Fibroblast of skin of abdomen (primary cell): ENCODE results near the gene ST6GAL1.
"Not testable (repeated sequence)": the region's sequence is repeated elsewhere in the genome, so short reads cannot be mapped to it uniquely, and the experiment has no call there.

Experiments
- DNase-seq: peaks from one replicate; pipeline ENCODE4 v3.0.0-alpha.2; 2013

The ST6GAL1 gene

DNA sequence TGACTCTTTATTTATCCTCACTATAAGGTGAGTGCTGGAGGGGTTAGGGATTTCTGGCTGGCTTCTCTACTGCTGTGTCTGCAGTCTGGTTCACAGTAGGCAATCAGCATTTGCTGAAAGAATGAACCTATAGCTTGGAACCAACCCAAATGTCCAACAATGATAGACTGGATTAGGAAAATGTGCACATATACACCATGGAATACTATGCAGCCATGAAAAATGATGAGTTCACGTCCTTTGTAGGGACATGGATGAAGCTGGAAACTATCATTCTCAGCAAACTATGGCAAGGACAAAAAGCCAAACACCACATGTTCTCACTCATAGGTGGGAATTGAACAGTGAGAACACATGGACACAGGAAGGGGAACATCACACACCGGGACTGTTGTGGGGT, 93.0 kb downstream of the ST6GAL1 start:
- not testable (repeated sequence) for DNase-seq

DNA sequence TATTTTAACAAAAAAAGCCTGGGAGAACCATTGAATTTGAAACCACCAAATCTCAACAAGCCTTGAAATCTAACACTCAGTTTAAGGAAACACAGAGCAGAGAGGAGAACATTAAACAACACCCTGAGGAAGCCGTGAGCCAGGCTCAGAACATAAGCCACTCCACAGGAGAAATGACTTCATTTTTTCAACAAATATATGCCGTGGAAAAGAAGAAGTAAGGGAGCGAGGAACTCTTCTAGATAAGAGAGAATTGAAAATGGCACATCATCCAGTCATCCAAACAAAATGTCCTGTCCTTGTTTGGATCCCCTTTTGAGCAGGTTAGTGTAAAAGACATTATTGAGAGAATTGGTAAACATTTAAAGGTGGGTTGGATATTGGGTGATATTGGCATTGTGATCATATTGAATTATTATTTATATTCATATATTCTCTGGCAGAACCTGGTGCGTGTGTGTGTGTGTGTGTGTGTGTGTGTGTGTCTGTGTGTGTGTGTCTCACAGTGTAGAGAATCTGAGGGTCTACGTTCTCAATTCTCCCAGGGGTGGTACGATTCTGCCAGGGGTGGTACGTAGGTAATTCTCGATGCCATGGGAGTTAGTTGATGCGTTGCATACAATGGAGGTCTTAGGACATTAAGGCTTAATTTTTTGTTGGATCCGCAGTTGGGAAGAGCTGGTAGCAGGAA, 94.4 kb downstream of the ST6GAL1 start:
- no peak for DNase-seq

DNA sequence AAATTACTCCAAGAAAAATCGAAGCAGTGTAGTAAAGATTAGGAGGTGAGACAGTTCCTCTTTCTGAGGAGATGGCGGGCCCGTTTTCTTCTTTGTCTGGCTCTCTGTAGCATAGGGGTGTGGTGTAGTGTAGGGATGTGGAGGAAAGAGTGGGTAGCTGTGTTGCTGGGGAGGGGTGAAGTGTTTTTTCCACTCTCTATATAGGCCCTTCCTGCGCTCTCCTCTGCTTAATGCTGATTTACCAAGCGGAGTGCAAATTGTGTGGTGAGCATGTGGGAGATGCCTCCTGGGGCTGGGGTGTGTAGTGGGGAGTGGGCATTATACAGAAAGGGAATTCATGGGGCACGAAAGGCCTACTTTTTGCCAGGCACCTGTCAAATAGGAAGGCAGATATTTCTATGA, 94.9 kb downstream of the ST6GAL1 start:
- DNase-seq = no peak

DNA sequence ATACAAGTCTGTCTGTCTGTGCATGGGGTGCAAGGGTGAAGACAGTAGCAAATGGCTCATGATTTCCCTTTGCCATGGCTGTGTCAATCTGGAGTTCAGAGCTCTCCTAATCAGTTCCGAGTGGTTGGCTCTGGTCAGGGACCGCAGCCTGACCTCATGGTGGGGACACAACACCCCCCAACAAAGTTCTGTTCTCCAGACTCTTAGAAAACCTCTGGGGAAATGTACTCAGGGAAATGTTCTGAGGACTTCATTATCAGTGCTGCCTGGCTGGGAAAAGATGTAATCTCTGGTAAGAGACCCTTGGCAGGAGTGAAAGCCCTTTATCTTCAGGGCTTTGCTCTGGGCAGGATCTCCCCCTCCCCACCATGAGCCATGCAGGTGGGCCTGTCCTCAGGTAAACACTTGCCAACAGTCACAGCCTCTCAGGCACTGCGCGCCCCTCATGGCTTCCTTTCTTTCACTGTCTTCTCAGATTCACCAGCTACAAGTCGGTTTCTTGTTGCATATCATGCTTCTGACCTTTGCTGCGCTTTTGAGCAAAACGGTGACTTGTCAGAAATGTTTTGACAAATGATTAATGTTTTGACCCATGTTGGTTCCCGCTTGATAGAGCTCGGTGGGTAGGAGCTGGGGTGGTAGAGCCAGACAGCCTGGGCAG, 95.5 kb downstream of the ST6GAL1 start:
- no peak for DNase-seq

DNA sequence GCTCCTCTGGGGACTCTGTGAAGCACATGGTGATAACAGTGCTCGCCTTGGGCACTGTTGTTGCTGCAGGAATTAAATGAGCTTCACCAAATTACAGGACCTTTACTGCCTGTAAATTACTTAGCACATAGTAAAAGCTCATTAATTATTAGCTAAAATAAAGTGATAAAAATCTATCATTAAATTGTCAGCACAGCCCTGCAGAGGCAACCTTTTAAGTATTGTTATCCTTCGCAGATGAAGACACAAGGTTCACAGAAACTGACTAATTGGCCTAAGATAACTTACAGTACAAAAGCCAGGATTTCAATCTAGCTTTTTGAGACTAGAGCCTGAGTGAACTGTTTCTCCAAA, 96.0 kb downstream of the ST6GAL1 start:
- no peak for DNase-seq

DNA sequence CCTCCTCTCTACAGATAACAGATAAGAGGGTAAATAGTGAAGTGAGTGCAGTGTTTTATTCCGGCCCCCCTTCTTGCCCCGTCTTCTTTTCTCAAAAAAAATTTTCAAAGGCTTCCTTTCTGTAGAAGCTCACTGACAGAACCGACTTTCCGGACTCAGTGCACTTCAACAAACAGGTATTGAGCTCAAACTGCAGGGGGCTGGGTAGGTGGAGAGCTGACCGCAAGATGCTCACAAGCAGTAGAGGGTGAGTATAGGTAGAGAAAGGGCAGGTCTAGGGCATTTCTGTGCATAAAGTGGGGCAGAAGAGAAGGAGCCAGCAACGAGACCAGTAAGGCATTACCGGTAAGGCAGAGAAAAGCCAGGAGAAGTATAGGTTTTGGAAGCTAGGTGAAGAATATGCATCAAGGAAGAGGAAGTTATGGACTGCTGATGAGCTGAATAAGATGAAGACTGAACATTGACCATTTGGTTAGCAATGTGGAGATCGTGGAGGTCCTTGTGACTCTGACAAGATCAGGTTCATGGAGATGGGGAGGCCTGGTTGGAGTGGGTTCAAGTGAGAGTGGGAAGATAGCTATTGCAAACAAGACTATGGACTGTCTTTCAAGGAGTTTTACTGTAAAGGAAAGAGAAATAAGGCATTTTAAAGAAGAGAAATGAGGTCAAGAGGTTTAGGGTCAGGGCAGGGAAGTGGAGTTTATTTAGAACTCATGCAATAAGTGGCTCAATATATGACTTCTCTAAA, 97.4 kb downstream of the ST6GAL1 start:
- no peak for DNase-seq

DNA sequence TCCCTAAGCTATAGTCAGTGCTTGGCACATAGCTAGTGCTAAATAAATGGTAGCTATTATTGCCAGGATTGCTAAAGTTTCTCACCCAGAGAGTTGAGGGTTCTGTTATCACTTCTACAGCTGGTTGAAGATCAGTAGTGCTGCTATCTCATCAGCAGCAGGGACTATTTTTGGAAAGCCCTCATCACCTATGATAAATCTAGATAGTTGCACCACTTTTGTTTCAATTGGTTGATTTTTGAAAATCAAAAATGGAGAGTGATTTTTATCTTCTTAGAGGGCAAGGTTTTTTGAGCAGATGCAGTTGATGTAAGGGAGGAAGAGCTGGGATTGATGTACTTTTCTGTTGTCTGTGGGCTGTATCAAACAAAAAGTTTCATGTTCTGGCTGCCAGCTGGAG, 101.6 kb downstream of the ST6GAL1 start:
- DNase-seq = no peak

DNA sequence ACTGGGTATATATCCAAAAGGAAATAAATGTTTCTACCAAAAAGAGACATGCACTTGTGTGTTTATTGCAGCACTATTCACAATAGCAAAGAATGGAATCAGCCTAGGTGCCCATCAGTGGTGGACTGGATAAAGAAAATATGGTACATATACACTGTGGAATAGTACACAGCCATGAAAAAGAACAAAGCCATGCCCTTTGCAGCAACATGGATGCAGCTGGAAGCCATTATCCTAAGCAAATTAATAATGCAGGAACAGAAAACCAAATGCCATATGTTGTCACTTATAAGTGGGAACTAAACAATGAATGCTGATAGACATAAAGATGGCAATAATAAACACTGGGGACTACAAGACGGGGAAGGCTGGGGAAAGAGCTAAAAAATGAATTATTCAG, 106.1 kb downstream of the ST6GAL1 start:
- no peak for DNase-seq

DNA sequence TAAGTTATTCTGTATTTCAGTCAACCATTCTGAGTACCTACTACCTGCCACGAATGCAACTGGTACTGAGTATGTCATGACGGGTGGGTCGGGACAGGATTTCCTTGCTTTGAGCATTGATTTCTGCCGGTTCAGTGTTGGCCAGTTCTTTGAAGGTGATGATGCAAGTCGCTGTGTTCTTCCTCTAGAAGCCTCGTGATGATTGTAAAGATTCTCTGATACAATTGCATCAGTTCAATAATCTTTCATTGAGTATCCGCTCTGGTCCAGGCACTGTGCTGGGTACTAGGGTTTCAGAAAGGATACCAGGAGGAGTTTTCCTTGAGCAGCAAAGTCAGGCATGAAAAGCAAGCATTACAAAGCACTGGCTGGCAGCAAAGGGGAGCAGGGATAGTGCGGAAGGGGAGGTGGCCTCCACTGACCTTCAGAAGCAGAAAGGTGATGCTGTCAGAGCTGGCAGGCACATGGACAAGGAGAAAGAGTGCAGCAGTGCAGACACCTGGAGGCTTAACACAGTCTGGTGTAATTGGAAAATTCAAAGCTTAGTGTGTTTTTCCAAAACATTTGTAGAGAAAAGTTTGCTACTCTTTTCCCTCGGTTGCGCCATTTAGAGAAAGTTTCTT, 108.9 kb downstream of the ST6GAL1 start:
- no peak for DNase-seq

DNA sequence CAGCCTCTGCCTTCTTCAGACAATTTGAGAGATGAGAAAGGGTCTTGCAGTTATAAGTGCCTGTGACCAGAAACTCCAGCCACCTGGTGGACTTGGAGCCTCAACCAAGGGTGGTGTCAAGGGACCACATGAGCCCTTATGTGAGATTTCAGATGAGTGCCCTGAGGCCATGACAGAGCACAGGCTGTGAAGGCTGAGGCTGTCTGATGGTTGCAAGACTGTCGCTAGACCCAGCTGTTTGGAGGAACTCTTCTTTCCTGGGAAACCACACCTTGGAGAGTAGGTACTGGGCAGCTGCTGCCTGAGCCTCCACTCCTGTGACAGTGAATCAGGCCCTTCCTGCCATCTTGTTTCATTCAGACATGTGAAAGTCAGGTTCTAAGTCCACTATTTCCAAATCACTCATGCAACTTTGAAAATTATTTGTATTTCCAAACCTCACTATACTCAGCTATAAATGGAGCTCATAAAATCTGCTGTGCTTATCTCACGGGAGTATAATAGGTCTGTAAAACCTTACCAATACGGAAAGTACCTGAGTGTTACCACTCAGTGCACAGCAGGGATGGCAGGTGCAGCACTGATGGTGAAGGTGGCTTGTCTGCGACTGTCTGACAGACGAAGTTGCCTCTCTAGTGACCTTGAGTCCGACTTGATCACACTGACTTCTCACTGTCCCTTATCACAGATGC, 109.5 kb downstream of the ST6GAL1 start:
- DNase-seq = no peak

DNA sequence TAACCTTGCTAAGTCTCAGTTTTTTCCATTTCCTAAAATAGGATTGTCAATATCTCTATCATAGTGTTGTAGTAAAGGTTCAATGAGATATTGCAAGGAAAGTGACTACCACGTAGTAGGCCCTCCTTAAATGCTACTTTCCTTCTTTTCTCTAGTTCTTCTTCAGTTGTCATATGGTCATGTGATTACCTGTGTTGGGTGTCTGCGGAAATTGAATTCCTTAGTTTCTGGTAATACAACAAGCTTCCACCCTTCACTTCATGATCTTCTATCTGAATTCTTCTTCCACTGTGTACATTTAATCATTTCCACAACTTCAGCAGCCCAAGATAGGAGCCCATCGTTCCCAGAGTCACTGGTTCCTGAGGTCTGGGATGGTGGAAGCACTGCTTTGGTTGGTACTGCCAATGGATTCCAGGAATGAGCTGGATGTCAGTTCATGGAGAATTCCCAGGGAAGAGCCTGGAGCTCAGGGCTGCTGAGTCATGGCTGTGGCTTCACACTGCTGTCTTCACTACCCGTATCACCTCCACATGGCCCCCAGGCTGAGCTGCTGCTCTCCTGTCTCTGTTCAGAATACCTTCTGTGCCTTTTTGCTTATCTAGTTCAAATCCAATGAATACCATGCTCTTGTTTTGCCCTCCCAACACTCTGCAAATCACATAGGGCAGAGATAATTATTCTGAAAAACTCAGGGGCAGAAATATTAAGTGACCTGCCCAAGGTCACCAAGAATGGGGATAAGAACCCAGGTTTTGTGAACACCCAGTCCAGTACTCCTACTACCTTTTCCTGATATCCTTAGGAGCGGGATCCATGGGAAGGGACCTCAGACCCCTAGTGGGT, 110.4 kb downstream of the ST6GAL1 start:
- peak; percentile 73 for DNase-seq

DNA sequence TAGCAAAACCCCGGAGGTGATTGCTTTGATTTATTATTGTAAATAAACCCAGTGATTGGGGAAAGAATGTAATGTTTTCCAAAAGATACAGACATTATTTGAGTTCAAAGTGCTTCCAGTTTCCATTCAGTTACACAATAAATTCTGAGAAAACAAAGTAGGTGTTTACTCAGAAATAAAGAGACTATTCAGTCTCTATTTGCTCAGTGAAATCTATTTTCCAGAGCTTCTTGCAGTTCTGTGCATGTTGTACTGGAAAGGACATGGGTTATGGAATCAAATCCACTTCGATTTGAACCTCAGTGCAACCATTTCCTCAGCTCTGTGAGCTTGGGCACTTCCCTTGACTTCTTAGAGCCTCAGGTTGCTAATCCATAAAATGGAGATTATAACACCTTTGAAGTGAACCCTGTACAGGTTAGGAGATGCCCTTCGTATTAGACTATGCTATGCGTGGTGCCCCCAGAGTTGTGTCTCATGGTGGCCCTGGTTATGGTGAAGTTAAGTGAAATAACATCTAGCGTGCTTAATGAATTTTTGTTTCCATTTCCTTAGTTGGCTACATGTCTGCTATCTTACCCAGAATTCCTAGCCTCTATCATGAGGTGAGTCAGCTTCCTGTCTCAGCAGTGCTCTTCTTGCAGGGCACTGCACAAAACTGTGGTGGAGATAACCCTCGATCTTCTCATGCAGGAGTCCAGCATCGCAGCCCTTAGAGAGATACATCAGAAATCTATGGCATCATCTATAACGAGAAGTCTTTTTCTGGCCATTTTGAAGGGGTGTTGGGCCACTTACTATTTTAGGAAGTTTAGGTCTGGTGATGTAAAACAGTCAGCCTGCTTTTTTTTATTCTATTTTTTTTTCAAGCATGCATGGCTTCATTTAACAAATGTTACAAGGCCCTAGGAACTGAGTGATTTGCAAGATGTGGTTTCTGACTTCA, 111.3 kb downstream of the ST6GAL1 start:
- DNase-seq = peak; percentile 36

DNA sequence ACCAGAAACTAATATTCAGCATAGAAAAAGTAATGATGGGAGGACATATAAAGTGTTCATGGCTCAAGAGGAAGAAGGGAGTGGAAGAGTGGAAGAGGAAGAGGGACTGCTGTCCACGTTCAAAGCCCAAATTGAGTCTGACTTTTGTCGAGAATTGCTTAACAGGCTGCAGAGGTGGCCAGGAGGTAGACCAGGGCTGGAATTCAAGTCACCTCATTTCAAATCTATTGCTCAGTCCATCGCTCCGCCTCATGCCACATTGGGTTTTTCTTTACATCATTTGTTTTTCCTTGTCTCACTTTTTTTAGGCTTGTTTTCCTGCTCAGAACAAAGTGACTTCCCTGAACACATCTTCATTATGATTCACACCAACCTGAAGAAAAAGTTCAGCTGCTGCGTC, 112.0 kb downstream of the ST6GAL1 start:
- DNase-seq = no peak

DNA sequence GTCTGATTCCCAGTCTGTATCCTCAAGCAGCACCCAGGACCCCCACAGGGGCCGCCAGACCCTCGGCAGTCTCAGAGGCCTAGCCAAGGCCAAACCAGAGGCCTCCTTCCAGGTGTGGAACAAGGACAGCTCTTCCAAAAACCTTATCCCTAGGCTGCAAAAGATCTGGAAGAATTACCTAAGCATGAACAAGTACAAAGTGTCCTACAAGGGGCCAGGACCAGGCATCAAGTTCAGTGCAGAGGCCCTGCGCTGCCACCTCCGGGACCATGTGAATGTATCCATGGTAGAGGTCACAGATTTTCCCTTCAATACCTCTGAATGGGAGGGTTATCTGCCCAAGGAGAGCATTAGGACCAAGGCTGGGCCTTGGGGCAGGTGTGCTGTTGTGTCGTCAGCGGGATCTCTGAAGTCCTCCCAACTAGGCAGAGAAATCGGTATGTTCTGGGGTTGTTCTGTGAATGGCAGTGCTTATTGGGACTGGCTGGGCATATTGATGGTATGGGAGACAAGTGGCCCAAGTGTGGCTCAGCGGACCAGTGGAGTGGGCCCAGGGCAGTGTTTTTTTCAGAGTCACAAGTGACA, 112.6 kb downstream of the ST6GAL1 start:
- DNase-seq = no peak

DNA sequence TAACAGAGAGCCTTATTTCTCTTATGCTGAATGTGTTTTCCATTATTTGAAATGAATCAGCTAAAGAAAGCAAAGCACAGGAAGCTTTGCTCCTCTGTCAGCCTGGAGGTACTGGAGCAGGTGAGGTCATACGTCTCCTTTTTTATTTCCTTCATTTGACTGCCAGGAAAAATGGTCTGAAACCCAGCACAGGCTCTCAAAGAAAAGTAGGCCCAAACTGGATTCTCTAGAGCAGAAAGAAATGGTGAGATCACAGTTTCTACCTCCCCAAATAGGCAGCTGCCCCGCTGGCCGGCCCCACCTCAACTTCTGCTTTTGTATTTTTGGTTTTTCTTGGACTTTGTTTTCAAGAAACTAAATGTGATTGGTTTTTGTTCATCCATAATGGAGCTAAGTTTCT, 113.9 kb downstream of the ST6GAL1 start:
- DNase-seq = peak; percentile 28

DNA sequence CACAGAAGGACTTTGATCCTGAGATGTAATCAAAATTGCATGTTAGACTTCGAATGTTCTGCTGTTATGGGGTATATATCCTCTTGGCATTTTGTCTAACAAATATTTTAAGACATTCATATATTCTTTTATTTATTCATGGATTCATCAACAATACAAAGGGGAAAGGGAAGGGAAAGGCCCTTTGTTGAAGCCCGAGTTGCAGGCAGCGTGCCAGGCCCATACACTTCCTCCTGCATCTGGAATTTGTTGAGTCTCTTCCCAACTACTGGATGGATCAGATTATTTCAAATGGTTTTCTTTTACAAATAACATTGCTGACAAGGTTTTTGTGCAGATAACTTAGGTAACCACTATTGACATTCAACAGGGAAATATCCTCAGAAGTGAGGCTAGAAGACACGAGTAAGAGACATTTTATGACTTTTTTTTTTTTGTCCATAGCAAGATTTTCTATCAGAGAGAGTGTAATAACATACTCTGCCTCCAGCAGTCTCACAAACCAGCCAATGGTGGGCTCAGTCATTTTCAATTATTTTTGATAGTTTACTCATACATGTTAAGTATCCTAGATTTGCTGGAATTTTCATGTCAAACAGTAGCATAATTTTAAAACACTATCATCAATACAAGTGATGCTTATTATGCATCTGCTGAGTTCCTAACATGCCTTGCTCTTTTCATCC, 114.7 kb downstream of the ST6GAL1 start:
- DNase-seq = peak; percentile 28

DNA sequence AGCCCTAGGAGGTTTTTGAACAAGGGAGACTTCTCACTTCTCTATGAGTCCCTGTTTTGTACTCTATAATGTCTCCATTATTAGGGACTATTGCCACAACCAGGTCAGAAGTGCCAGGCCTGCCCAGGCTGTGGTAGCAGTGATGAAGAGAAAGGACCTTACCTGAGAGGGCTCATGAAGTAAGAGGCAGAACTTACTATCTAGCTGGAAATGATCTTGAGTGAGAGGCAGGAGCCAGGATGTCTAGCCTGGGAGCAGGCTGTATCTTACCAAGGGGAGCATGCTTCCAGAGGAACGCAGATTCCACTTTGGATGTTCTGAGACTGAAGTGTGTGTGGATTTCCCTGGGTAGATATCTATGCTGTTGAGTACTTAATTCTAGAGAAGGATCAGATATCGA, 115.7 kb downstream of the ST6GAL1 start:
- no peak for DNase-seq

DNA sequence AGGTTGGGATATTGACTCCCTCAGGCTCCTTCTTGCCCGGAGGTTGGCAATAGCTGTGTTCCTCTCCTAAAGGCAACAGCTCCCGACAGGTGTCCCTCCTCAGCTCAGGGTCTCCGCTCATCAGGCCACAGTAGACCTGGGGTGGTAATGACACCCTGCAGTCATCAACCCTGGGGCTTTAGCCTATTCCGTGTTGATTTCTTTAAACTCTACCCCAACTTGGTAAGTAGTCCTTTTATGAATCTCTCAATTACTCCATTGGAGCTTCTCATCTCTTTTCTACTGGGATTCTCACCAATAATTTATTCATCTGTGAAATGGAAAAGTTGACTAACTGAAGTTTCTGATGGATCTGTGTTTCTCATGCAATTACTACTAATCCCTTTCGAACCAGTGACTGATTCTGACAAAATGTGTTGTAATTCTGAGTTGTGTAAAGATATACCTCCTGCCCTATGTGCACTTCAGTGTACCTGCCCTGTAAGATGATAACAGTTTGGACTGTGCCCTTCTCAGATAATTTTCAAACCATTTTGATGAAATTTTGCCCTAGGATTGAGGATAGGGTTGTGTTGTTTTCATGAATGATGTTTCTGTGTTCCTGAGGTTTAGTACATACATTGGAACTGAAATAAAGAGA, 119.3 kb downstream of the ST6GAL1 start:
- DNase-seq = no peak

DNA sequence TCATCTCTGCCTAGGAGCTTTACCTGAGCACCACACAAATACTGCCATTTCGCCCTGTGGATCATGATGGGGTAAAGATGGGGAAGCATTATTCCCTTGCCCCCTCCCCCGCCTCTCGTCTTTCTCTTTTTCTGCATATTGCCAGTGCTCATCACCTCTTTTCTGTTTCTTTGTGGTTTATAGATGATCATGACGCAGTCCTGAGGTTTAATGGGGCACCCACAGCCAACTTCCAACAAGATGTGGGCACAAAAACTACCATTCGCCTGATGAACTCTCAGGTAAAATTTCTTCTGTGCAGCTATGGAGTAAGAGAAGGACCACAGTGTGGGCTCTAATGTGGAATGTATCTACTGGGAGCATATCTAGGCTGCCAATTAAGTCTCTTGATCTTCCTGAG, 120.7 kb downstream of the ST6GAL1 start:
- DNase-seq = no peak
